ENCODE results near the gene MACF1. TPM values are rescaled to one million over a fixed set of nuclear protein-coding genes. Genes with fewer than 3 reads are reported as not detected.
A peak's percentile ranks its signal among the peaks of the same experiment; 100 is the strongest.

MACF1 gene
- total RNA-seq, 8 experiments from 2014 or later = 89.2 to 249 (median 180) TPM

DNA sequence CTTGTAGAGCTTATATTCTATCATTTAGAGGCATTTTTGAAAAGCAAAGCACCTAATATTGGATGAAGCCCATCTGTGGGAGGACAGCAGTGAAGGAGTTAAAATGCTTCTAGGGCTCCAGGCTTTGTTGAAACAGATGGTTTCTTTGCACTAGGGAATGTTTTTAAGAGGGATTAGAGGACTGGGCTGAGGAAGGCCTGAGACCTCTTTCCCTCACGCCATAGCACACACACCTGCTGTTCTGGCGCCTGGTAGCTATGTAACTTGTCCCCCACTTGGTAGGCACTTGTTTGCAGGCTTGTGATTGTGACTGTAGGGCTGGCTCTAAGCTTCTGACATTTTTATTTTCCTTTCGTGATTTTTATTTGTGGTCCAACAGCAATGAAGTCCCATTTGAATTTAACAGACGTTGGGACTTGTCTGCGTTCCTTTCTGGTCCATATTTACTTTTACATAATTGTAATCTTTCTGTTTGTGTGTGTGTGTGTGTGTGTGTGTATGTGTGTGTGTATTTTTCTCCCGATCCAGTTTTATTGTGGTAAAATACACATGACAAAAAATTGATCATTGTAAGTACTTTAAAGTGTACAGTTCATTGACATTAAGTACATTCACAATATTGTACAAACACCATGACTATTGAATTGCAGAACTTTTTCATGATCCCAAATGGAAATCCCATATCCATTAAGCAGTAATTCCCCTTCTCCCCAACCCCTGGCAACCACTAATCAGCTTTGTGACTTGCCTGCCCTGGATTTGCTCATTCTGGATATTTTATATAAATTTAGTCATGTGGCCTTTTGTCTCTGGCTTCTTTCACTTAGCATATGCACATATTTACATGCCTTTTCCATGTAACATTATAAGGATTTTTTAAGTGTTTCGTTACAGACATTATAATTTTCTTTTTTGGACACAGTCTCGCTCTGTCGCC lies 33.5 kb upstream of the MACF1 start:
- peak; percentile 38 to 89 (median 54) for ATAC-seq (replicated peaks in 6 of 8)

DNA sequence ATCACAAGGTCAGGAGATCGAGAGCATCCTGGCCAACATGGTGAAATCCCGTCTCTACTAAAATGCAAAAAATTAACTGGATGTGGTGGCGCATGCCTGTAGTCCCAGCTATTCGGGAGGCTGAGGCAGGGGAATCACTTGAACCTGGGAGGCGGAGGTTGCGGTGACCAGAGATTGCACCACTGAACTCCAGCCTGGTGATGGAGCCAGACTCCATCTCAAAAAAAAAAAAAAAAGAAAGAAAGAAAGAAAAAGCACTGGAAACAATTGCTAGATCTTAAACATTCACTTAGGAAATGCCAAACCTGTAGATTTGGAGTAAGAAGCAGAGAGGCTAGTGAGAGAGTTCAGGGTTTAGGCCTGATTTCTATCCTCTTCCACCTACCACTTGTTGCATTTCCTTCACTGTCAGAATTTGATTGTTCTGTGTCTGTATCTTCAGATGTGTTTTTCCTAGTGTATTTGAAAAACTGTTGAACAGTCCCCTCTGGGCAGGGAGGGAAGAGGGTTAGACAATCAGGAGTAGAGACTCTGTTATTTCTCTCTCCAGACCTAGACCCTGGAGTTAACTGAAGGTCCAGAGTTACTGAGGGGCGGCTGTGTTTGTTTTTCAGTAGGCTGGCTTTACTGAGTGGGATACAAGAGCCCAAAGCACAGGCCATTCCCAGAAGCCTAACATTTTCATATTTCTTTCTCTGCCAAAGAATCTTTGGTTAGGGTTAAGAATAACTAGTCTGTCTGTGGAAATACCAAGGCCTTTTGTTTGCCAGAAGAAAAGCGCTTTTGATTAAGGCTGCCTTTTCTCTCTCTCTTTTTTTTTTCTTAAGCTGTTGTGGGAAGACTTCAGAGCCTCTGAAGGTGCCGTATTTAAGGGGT lies 31.1 kb upstream of the MACF1 start:
- in situ Hi-C loops (cut with MboI; ENCODE audit: low pct_unique_long_range_greater_than_20kb in 2 of 9, low sequenced_read_pairs in 9 of 9, unreplicated experiment in 9 of 9) = no loop called here
- peak overlapping the region in 1 of 2 donors; percentile 8 for H3K27ac ChIP-seq
- 43 to 88% (median 77%) methylated on average over 3 to 9 of the region's 9 CpGs; no CpG with 5 or more reads in 1 of the 10 experiments for WGBS, 10 experiments
- peaks cover 31 to 59% of the 10 kb centered on the region in 2 donors for H3K4me1 ChIP-seq (replicated peaks in 1 of 2)
- no peak overlapping the region for H3K4me3 ChIP-seq
- peak in 5 of 8 experiments; percentile 12 to 55 (median 35) for ATAC-seq (replicated peaks in 6 of 8)

More for the DNA sequence above, 33.5 kb upstream of the MACF1 start:
- Histone ChIP-seq H3K27ac (peak overlapping the region in 1 of 2 donors; percentile 59), H3K4me1 (replicated peaks in 1 of 2) (peaks cover 31 to 46% of the 10 kb centered on the region in 2 donors), H3K4me3 (no peak overlapping the region)
- in situ Hi-C loops (cut with MboI; ENCODE audit: low pct_unique_long_range_greater_than_20kb in 2 of 9, low sequenced_read_pairs in 9 of 9, unreplicated experiment in 9 of 9) = no loop called here
- 14 to 87% (median 56%) methylated on average over 1 to 9 of the region's 9 CpGs; no CpG with 5 or more reads in 1 of the 10 experiments for WGBS, 10 experiments

DNA sequence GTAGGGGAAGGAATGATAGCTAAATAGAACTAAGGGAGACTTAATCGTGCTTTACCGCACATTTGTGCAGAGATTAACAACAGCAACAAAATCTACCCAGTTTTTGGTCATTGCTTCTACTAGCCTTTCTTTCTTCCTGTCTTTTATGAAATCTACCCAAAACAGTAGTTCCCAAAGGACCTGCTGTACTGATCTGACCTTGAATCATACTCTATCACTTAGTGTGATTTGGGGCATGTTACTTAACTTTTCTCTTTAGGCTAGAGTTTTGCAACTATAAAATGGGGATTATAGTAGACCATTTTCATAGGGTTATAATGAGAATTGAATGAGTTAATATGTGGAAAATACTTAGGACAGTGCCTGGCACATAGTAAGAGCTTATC lies 30.5 kb upstream of the MACF1 start:
- 0 to 80% (median 59%) methylated on average over 1 to 2 of the region's 2 CpGs; no CpG with 5 or more reads in 3 of the 10 experiments for WGBS, 10 experiments
- peak overlapping the region in 1 of 2 donors; percentile 8 for H3K27ac ChIP-seq
- peaks cover 31 to 66% of the 10 kb centered on the region in 2 donors for H3K4me1 ChIP-seq (replicated peaks in 1 of 2)
- H3K4me3 ChIP-seq = no peak overlapping the region
- no peak for ATAC-seq (replicated peaks in 6 of 8)
- in situ Hi-C loops (cut with MboI; ENCODE audit: low pct_unique_long_range_greater_than_20kb in 2 of 9, low sequenced_read_pairs in 9 of 9, unreplicated experiment in 9 of 9) = no loop called here

DNA sequence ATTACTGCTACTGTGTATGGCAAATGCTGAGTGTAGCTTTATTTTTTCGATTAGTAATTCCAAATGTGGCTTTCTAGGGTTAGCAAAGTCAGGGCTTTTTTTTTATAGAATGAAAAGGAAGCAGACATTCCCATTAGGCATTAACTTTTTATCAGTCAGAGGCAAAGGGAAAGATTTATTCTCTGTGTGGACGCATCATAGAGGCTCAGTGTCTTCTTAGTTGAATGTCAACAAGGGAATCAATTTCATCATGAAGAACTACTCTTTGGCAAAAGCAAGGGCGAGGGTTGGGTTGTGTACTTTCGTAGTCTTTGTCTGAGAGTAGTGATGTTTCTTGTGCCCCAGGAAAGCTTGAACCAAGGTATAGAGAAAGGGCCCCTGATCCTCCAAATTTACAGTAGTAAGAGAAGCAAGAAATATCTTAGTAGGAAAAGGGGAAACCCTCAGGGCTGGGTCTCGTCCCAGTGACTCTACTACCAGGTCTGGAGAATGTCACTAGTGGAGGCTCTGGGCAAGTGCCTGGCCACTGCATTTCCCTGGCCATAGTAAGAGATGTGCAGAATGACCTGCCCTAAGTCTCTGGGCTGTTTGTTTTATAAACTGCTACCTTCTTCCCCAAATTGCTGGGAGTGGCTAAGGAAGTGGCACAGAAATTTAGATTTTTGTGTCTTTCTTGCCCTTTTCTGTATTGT lies 30.0 kb upstream of the MACF1 start:
- ATAC-seq (replicated peaks in 6 of 8) = no peak
- peaks cover 31 to 67% of the 10 kb centered on the region in 2 donors for H3K4me1 ChIP-seq (replicated peaks in 1 of 2)
- peak overlapping the region in 1 of 2 donors; percentile 8 for H3K27ac ChIP-seq
- no peak overlapping the region for H3K4me3 ChIP-seq
- 40 to 100% (median 81%) methylated on average over 1 to 5 of the region's 5 CpGs for WGBS, 10 experiments
- in situ Hi-C loops (cut with MboI; ENCODE audit: low pct_unique_long_range_greater_than_20kb in 2 of 9, low sequenced_read_pairs in 9 of 9, unreplicated experiment in 9 of 9) = no loop called here

DNA sequence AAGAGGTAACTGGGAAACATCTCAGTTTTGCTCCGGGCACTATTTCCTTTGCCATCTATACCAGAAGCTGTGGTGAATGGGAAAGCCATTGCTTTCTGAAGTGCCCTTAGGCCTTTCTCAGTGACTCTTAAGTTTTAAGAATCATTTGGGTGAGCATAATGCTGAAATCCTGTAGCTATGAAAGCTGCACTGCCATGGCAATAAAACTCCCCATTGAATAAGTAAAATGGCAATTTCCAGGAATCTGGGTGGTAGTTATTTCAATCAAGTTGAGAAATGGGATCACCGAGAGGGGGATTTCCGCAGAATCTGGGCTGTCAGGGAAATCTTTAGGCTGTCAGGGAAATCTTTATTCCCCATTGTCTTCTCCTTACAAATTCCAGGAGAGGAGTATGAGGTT lies 26.8 kb upstream of the MACF1 start:
- in situ Hi-C loops (cut with MboI; ENCODE audit: low pct_unique_long_range_greater_than_20kb in 2 of 9, low sequenced_read_pairs in 9 of 9, unreplicated experiment in 9 of 9) = no loop called here
- Histone ChIP-seq H3K4me1 (replicated peaks in 1 of 2) (peaks cover 10 to 42% of the 10 kb centered on the region in 2 donors), H3K27ac (no peak overlapping the region), H3K4me3 (no peak overlapping the region)
- ATAC-seq (replicated peaks in 6 of 8) = peak in 2 of 8 experiments; percentile 44 to 67
- WGBS, 10 experiments = 17 to 100% (median 83%) methylated on average over 1 to 3 of the region's 3 CpGs; no CpG with 5 or more reads in 1 of the 10 experiments

GRCh38 chr1:39178541-39179431 lies 25.7 kb upstream of the MACF1 start:
- peaks cover 5 to 38% of the 10 kb centered on the region in 2 donors for H3K4me1 ChIP-seq (replicated peaks in 1 of 2)
- H3K4me3 ChIP-seq = no peak overlapping the region
- WGBS, 10 experiments = 37 to 93% (median 80%) methylated on average over 1 to 6 of the region's 6 CpGs
- in situ Hi-C loops (cut with MboI; ENCODE audit: low pct_unique_long_range_greater_than_20kb in 2 of 9, low sequenced_read_pairs in 9 of 9, unreplicated experiment in 9 of 9) = no loop called here
- no peak overlapping the region for H3K27ac ChIP-seq
- peak in 1 of 8 experiments; percentile 31 for ATAC-seq (replicated peaks in 6 of 8)

- Histone ChIP-seq H3K4me3 (no peak overlapping the region), H3K27ac (no peak overlapping the region), H3K4me1 (replicated peaks in 1 of 2) (peaks cover 0 to 30% of the 10 kb centered on the region in 2 donors)
- in situ Hi-C loops (cut with MboI; ENCODE audit: low pct_unique_long_range_greater_than_20kb in 2 of 9, low sequenced_read_pairs in 9 of 9, unreplicated experiment in 9 of 9) = loop anchor here in 1 of 9 experiments (10.0 kb wide), 1 partner anchor 77 kb away; no protein-coding TSS in a partner anchor
- 43 to 90% (median 55%) methylated on average over 1 to 3 of the region's 3 CpGs; no CpG with 5 or more reads in 1 of the 10 experiments for WGBS, 10 experiments
- no peak for ATAC-seq (replicated peaks in 6 of 8)
Measured at GRCh38 chr1:39181311-39181710, 23.2 kb upstream of the MACF1 start.

DNA sequence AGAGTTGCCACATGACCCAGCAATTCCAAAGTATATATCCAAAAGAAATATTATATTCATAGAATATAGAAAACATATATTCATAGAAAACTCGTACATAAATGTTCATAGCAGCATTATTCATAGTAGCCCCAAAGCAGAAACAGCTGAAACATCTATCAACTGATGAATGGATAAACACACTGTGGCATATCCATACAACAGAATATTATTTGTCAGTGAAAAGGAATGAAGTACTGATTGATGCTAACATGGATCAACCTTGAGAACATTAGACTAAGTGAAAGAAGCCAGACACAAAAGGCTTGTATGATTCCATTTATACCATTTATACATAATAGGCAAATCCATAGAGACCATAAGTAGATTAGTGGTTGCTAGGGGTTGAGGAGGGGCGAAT lies 21.7 kb upstream of the MACF1 start:
- Histone ChIP-seq H3K4me3 (no peak overlapping the region), H3K4me1 (replicated peaks in 1 of 2) (peaks cover 0 to 20% of the 10 kb centered on the region in 2 donors), H3K27ac (no peak overlapping the region)
- ATAC-seq (replicated peaks in 6 of 8) = no peak
- WGBS, 10 experiments = 71 to 100% (median 87%) methylated on average over 1 to 2 of the region's 2 CpGs; no CpG with 5 or more reads in 1 of the 10 experiments
- in situ Hi-C loops (cut with MboI; ENCODE audit: low pct_unique_long_range_greater_than_20kb in 2 of 9, low sequenced_read_pairs in 9 of 9, unreplicated experiment in 9 of 9) = loop anchor here in 1 of 9 experiments (10.0 kb wide), 1 partner anchor 78 kb away; no protein-coding TSS in a partner anchor

DNA sequence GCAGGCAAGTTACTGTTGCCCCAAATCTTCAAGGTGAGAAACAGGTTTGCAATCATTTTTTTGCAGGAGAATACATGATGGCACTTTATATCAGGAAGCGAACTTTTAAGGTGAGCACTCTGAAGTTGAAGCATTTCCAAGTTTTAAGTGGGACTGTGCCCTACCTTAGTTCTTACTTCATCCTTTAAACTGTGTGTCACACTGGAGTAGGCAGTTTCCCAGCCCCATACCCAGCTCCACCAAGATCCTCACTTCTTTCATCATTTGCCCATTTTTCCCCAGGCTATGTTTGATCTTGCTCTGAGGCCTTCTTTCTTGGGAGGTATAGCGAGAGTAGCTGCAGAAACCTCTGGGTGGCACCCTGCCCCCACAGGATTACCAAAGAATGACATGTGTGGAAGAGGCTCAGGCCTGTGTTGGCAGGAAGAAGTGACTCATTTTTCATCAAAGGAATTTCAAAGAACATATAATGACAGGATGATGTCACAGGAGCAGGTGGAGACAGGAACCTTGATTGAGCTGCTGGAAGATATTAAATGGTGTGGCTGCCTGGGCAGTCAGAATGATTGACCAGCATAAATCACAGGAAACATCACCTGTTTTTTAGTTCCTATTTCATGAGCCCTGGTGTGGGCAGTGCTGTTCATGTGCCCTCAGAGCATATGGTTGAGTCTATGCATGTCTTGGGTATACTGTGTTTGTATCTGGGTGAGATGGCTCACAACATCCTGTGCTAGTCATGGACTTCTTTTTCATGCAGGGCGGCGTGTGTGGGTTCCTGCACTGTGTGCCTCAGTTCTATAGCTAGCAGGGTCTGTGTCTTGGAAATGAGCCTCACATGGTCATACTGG lies 20.8 kb upstream of the MACF1 start:
- Histone ChIP-seq H3K4me1 (replicated peaks in 1 of 2) (peaks cover 0 to 13% of the 10 kb centered on the region in 2 donors), H3K27ac (peak overlapping the region in 1 of 2 donors; percentile 39), H3K4me3 (no peak overlapping the region)
- 50 to 100% (median 92%) methylated on average over 1 to 4 of the region's 4 CpGs; no CpG with 5 or more reads in 2 of the 10 experiments for WGBS, 10 experiments
- ATAC-seq (replicated peaks in 6 of 8) = peak; percentile 95 to 98 (median 96)
- in situ Hi-C loops (cut with MboI; ENCODE audit: low pct_unique_long_range_greater_than_20kb in 2 of 9, low sequenced_read_pairs in 9 of 9, unreplicated experiment in 9 of 9) = loop anchor here in 1 of 9 experiments (10.0 kb wide), 1 partner anchor 79 kb away; no protein-coding TSS in a partner anchor

DNA sequence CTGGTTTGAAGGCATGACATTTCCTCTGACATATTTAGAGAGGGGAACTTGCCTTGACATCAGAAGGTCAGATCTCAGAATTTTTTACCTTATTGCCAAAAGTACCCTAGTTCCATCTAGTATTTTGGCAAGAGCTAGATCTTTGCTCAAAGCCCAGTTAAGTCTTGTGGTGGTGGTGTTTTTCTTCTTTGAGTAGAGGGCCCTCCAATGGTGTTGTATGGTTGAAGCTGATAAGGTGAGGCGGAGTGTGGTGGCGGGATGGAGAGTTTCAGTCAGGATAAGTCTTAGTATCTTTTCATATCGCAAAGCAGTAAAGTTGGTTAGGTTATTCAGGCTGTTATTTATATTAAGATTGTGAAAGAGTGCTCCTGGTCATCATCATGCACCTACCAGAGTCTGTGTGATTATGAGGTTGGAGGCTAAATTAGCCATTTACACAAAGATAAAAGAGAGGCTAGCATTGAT lies 20.1 kb upstream of the MACF1 start:
- no peak for ATAC-seq (replicated peaks in 6 of 8)
- no peak overlapping the region for H3K27ac ChIP-seq
- peaks cover 0 to 9% of the 10 kb centered on the region in 2 donors for H3K4me1 ChIP-seq (replicated peaks in 1 of 2)
- in situ Hi-C loops (cut with MboI; ENCODE audit: low pct_unique_long_range_greater_than_20kb in 2 of 9, low sequenced_read_pairs in 9 of 9, unreplicated experiment in 9 of 9) = loop anchor here in 1 of 9 experiments (10.0 kb wide), 1 partner anchor 80 kb away; no protein-coding TSS in a partner anchor
- H3K4me3 ChIP-seq = no peak overlapping the region
- WGBS, 10 experiments = 86 to 100% (median 100%) methylated on average over 1 to 3 of the region's 3 CpGs; no CpG with 5 or more reads in 1 of the 10 experiments

All from motor neuron (in vitro differentiated cells).